Measurements from ENCODE around the gene RIN1.
A peak's percentile ranks its signal among the peaks of the same experiment; 100 is the strongest.
"Not testable (repeated sequence)": the region's sequence is repeated elsewhere in the genome, so short reads cannot be mapped to it uniquely, and the experiment has no call there.

Gene RIN1

DNA sequence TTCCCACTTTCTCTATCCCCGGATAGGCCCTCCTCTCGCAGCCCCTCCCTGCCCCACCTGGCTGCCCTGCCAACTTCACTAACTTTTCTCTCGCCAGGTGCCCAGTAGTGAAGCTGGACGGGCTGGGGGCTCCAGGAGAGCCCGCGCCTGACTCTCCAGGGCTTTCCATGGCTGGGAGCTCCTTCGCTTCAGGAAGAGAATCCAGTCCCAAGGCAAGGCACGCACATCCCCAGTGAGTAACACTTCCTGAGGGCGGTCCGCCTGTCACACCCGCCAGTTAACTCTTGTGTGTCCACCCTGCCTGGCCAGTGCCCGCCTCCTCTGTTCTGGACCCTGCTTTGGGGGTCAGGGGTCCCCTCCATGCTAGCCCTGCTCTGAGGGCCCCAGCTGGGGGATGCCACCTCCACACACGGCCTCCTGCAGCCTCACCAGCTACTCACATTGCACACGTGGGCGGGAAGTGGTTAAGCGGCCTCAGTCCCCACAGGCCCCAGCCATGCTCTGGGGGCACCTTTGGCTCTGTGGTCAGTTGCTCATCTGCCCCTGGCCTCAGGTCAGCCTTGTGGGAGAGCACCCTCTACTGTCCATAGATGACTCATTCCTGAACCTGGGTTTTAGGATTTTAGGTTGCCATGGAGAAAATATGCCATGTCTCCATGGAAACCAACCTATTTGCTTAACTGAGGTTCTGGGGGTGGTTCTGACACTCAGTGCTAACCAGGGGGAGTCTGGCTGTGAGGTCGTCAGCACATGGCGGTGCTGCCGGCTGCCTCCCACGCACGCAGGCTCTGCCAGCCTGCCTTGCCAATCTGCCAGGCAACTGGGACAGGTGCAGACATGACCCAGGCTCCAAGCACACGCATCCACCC is at the start of gene RIN1:
RIN1 (minus strand) TSS at position 201 of the 869 bp plus-strand sequence; CDS start at position 169, 32 bp downstream.
- DNase-seq = peak; percentile 100

DNA sequence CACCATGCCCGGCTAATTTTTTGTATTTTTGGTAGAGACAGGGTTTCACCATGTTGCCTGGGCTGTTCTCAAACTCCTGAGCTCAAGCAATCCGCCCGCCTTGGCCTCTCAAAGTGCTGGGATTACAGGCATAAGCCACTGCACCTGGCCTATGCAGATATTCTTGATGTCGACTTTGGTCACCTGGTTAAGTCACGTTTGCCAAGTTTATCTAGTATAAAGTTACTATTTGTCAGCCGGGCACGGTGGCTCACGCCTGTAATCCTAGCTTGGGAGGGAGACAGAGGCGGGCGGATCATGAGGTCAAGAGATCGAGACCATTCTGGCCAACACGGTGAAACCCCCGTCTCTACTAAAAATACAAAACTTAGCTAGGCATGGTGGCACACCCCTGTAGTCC is 48.1 kb upstream of the RIN1 start:
- DNase-seq = not testable (repeated sequence)

GRCh38 chr11:66380264-66380663 is 44.0 kb upstream of the RIN1 start:
- DNase-seq = not testable (repeated sequence)

- DNase-seq = not testable (repeated sequence)
These were observed 37.6 kb upstream of the RIN1 start for GRCh38 chr11:66373690-66374287.

DNA sequence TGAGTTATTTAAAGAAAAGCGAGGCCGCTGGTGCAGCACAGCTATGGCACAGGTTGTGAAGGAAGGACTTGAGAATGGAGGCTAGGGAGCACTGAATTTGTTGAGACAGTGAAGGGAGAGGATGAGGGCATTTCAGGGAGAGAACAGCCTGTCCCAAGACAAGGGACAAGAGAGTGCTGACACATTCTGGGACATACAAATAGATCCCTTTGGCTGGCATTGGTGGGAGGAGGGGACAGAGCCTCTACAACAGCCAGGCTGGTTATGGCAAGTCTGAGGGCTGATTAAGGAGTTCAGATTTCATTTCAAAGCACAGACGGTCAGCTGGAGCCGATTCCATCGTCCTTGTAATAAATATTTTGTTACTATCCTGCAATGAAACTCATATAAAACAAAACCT is 37.0 kb upstream of the RIN1 start:
- no peak for DNase-seq

- DNase-seq = no peak
These were observed 35.6 kb upstream of the RIN1 start, which contains the start of gene SLC29A2 for GRCh38 chr11:66371627-66372415. Gene SLC29A2 (minus strand): TSS chr11:66371760. CDS start chr11:66371591, 169 bp downstream.

DNA sequence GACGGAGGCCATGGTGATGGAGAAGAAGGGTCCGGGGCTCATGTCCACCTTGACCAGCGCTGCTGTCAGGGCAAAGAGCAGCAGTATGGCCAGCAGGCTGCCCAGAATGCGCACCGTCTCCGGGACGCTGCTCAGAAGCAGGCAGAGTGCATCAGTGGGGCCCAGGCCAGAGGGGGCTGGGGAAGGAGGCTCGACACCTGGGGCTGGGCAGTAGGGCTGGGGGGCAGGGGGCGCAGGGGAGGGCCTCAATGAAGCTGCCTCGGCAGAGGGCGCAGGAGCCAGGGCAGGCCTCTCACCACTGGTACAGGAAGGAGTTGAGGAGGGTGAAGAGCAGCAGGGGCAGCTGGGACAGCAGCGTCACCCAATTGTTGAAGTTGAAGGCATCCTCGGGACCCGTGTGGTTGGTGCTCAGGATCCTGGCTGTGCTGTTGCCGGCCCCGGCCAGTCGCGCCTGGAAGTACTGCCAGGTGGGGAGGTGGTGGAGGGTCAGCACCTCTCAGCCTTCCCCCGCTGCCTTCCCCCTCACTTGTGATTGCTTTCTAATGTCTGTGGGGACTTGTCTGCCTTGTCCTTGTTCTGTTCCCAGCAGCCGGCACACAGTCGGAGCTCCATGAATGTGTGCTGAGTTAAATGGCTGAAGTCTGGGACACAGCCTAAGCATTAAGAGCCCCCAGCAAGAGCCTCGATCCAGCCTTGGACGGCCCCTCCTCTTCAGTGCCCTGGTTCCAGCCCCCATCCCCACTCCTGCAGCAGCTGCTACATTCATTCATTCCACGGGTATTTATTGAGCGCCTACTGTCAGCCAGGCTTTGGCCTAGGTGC is 33.0 kb upstream of the RIN1 start:
- DNase-seq = no peak

DNA sequence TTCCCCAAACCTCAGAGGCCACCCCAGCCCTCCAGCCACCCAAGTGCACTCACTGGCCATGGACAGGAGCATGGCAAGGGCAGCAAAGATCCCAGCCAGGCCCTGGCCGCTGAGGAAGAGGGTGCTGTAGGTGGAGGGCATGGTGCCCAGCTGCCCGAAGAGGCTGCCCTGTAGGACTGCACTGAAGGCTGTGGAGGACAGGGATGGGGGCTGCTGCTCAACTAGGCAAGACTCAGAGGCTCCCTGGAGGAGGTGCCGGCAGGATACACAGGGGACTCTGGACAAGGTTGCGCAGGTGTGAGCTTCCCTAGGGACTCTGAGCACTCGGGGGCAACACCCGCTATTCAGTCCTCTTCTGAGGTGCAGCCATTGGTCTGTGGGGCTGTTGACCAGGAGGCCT is 32.2 kb upstream of the RIN1 start:
- no peak for DNase-seq

DNA sequence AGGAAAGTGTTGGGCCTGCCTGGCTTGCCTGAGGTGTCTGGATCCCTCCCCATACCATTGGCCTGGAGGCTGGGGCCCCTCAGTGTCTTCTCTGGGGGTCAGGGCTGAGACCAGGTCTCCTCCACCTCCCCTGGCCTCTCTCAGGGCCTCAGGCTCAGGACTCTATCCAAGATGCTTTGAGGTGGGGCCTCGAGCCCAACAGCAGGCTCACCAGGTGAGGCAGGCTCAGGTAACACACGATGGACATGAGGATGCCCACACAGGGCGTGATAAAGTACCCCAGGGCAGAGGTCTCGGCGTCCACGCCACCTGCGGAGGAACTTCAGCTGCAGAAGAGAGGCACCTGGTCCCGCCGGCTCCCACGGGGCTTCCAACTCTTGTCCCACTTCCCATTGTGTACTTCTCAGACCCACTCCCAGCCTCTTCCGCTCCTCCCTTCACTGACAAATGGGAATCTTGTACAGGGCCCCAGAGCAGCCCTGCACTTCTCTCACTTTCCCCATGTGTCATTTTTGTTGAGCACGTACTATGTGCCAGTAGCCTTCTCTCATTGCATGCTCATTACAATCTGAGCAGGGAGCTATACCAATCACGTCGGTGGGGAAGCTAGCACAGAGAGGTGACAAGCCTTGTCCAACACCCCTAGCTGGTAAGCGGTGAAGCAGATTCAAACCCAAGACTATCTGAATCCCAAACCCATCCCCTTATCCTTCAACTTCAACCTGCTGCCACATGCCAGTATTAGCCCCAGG is 31.5 kb upstream of the RIN1 start:
- no peak for DNase-seq

- DNase-seq = no peak
These were observed 30.7 kb upstream of the RIN1 start for GRCh38 chr11:66366844-66367477.

DNA sequence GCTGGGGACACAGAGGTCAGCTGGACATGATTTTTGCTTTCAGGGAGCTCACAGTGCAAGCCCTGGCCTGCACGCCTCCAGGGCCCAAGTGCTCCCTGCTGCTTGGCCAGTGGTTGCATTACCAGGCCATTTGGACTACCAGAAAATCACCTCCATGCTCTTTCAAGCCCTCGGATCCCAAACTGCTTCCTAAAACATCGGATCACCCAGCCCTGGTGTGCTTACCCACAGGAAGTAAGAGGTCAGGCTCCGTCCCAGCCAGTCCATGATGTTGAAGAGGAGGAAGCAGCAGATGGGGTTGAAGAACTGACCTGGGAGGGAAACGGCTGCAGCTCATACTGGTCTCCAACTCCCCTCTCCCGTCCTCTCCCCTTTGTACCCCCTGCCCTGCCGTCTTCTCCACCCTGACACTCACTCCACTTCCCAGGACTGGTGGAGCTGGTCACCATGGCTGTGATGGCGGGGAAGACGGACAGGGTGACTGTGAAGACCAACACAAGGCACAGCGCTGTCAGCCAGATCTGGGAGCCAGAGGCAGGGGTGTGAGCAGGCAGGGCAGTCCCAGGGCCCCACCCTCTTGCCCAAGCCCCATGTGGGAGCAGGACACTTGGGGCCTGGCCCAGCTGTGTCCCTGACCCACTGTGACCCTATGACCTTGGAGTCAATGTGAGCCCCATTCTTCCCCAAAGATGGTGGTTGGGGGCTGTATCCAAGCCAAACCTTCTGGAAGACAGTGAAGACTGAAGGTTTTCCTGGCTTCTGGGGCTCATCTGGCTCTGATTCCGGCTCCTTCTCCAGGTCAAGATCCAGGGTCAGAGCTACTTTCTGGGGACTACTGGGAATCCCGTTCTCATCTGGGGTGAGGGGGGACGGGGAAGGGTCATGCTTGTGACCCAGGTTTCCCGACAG is 29.7 kb upstream of the RIN1 start:
- DNase-seq = no peak

DNA sequence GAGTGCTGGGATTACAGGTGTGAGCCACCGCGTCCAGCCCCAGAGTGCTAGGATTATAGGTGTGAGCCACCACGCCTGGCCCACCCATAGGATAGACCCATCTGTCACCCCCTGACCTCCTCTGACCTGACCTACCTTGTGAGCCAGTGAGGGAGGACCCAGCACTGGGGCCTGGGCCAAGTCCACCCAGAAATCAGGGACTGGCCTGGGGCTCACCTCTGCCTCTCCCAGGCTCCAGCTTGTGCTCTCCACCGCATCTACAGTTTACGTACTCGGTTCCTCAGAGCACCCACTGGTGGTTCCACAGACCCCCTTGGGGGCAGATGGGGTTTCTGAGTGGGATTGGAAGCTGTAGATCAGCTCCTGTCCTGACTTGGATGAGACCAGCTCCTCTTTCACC is 28.9 kb upstream of the RIN1 start:
- DNase-seq = no peak

DNA sequence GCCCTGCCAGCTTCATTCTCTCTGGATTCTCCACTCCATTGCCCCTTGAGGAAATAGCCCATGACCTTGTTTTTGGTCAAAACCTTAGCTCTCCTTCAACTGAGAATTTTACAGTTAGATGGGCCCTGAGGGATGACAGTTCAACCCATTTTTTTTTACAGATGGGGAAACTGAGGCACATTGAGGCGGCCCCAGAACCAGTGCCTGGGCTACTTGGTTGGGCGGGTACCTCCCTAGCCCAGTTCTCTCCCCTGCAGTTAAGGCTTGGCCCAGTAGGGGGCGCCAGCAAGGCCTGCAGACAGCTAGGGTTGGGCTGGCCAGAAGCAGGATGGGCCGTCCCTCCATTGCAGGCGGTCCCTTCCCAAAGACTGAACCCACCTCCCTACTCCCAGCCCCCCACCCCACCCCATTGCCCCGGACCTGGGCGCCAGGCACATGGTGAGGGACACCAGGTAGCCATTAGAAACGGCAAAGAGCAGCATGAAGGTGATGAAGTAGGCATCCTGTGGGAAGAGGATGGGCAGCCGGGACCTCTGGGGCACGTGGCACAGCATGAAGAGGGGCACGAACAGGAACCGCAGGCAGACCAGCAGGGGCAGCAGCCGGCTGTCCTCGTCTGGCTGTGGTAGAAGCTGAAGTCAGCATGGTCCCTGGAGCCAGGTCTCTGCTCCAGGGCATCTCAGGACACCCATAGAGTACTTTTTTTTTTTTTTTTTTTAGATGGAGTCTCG is 27.7 kb upstream of the RIN1 start:
- DNase-seq = no peak

DNA sequence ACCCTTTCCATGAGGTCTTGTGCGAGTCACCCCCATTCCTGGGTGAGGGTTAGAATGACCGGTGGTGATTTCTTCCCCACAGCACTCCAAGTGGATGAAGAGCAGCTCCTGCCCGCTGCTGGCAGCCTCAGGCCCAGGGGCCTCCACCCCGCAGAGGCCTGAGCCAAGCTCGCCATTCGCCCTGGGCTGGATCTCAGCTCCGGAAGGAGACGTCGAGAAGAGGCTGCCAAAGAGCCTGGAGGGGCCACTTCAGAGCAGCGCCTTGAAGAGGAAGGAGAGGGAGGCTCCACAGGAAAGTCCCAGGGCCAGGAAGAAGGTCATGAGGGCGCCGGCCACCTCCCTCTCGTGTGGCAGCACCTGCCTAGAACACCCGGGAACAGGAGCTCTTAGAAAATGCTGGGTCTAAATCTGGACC is 27.0 kb upstream of the RIN1 start:
- DNase-seq = no peak

GRCh38 chr11:66362481-66363147 is 26.4 kb upstream of the RIN1 start:
- no peak for DNase-seq

- no peak for DNase-seq
These were observed 25.3 kb upstream of the RIN1 start for GRCh38 chr11:66361502-66361941.

DNA sequence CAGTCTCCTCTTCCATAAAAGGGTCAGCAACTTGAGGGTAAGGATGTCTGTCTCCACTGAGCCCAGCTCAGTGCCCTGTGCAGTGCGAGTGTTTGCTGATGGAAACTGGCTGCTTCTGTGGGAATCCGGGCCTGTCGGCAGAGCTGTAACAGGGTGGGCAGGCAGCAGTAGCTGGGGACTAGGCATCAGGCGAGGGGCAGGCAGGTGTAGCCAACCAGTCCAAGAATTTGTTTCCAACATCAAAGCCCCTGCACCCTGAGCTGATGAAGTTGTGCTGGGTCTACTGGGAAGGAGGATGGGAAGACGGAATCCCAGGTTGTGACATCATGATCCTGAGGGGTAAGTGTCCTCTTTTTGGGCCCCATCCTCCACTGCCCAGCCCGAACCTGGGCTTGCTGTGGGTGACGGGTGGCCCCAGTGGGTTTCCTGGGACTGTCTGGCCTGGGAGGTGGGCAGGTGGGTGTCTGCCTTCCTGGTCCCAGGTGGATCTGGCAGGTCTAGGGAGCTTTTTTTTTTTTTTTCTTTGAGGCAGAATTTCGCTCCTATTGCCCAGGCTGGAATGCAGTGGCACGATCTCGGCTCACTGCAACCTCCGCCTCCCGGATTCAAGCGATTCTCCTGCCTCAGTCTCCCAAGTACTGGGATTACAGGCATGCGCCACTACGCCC is 24.3 kb upstream of the RIN1 start:
- DNase-seq = no peak

- no peak for DNase-seq
These were observed 23.4 kb upstream of the RIN1 start for GRCh38 chr11:66359662-66360087.

Data from HCEC 1CT (cell line).